Smooth muscle cell of the umbilical artery (primary cell): ENCODE measurements around the gene RNF135. TPM values are rescaled to one million over a fixed set of nuclear protein-coding genes. Genes with fewer than 3 reads are reported as not detected.

Experiments used
- total RNA-seq: library from RNA; depleted of rRNA; stranded (reverse); fragments of >200 nt; gene quantifications from 2 replicates; pipeline ENCODE4 v1.2.3, GENCODE V29; 2014

Gene RNF135, protein sequence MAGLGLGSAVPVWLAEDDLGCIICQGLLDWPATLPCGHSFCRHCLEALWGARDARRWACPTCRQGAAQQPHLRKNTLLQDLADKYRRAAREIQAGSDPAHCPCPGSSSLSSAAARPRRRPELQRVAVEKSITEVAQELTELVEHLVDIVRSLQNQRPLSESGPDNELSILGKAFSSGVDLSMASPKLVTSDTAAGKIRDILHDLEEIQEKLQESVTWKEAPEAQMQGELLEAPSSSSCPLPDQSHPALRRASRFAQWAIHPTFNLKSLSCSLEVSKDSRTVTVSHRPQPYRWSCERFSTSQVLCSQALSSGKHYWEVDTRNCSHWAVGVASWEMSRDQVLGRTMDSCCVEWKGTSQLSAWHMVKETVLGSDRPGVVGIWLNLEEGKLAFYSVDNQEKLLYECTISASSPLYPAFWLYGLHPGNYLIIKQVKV
- total RNA-seq = 6.8 and 7.8 TPM in 2 replicates

DNA sequence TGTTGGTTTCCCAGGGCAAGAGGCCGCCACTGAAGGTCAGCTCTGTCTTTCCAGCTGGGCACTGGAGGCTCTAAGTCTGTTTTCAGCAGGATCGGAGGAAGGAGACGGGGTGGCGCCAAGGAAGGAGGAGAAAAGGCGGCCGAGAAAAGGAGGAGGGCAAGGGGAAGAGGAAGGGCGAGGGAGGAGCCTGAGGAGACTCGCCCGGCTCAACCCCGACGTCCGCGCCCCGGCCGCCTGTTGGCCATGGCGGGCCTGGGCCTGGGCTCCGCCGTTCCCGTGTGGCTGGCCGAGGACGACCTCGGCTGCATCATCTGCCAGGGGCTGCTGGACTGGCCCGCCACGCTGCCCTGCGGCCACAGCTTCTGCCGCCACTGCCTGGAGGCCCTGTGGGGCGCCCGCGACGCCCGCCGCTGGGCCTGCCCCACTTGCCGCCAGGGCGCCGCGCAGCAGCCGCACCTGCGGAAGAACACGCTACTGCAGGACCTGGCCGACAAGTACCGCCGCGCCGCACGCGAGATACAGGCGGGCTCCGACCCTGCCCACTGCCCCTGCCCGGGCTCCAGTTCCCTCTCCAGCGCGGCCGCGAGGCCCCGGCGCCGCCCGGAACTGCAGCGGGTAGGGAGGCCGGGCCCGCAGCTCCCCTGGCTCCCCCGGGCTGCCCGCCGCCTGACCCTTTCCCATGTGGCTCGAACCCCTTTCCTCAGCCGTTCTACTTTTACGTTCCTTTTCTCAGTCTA lies at the start of gene RNF135:
RNF135 (plus strand) TSS at position 209 of the 737 bp plus-strand sequence; CDS start at position 244, 35 bp downstream.

DNA sequence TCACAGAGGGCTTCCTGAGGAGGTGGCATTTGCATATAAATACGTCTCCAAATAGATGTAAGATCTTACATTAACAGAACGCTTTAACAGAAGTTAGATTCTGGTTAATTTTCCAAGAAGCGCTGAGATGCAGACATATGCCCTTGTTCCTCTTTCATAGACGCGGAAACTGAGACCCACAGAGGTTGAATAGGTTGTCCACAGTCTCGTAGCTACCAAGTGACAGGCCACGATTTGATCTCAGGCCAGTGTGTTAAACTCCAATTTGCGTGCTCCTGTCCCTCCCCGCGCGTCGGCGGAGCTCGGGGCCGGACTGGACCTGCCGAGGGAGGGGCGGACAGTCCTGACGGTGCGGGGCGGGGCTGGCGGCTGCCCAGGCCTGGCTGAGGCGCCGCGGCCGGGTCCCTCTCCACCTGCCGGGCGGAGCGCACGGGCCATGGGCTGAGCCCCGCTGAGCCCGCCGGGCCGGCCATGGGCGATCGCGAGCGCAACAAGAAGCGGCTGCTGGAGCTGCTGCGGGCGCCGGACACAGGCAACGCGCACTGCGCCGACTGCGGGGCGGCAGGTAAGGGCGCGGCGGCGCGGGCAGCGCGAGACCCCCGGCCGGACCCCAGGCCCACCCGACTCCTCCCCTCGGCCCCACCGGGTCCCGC lies 49.2 kb upstream of the RNF135 start, which contains the start of gene ADAP2:
ADAP2 (plus strand) TSS at position 402 of the 653 bp plus-strand sequence; CDS start at position 472, 70 bp downstream.

Other genes starting within 250 kb of the RNF135 start
- gene CRLF3, start 146.3 kb upstream of the RNF135 start, total RNA-seq = 16.6 and 21.6 TPM in 2 replicates
- 0.89 and 3.0 TPM in 2 replicates for gene ATAD5, start 139.1 kb upstream of the RNF135 start, total RNA-seq
- 8.0 and 13.1 TPM in 2 replicates for gene TEFM, start 64.8 kb upstream of the RNF135 start, total RNA-seq
- 0.60 TPM in 1 of 2 replicates, not detected in the other for gene ADAP2, start 49.1 kb upstream of the RNF135 start, total RNA-seq
- 73.0 and 89.5 TPM in 2 replicates for gene NF1, start 123.9 kb downstream of the RNF135 start, total RNA-seq